GM19238 (cell line): ENCODE measurements around the gene ABHD14A.
"Not testable (repeated sequence)": the region's sequence is repeated elsewhere in the genome, so short reads cannot be mapped to it uniquely, and the experiment has no call there.

Experiments used
- DNase-seq: peaks from one replicate; pipeline ENCODE4 v3.0.0; 2011; ENCODE audit warnings: low spot score; ENCODE audit not compliant: insufficient read length

Gene ABHD14A

GRCh38 chr3:51974963-51975851, at the start of gene ABHD14A:
Gene ABHD14A (plus strand): TSS chr3:51975064. CDS start chr3:51975136, 72 bp downstream.
- peak; percentile 91 for DNase-seq

- DNase-seq, result no peak
Measured at GRCh38 chr3:51927061-51927977, 47.5 kb upstream of the ABHD14A start.

GRCh38 chr3:51928438-51928837, 46.4 kb upstream of the ABHD14A start:
- no peak for DNase-seq

- not testable (repeated sequence) for DNase-seq
Measured at GRCh38 chr3:51928981-51929380, 45.9 kb upstream of the ABHD14A start.

- DNase-seq, result no peak
Measured at GRCh38 chr3:51929420-51930003, 45.4 kb upstream of the ABHD14A start.

GRCh38 chr3:51930439-51930838, 44.4 kb upstream of the ABHD14A start:
- no peak for DNase-seq

GRCh38 chr3:51931756-51932155, 43.1 kb upstream of the ABHD14A start:
- DNase-seq, result no peak

GRCh38 chr3:51932471-51933370, 42.1 kb upstream of the ABHD14A start:
- DNase-seq, result no peak

- DNase-seq, result no peak
Measured at GRCh38 chr3:51933471-51934138, 41.3 kb upstream of the ABHD14A start.

GRCh38 chr3:51934139-51934850, 40.6 kb upstream of the ABHD14A start:
- DNase-seq, result no peak

GRCh38 chr3:51934991-51935885, 39.6 kb upstream of the ABHD14A start:
- no peak for DNase-seq

GRCh38 chr3:51935886-51936755, 38.7 kb upstream of the ABHD14A start:
- DNase-seq, result no peak

- no peak for DNase-seq
Measured at GRCh38 chr3:51937014-51937413, 37.9 kb upstream of the ABHD14A start.

GRCh38 chr3:51937611-51938450, 37.0 kb upstream of the ABHD14A start:
- no peak for DNase-seq

- DNase-seq, result no peak
Measured at GRCh38 chr3:51938780-51939425, 36.0 kb upstream of the ABHD14A start.
